WI38 (cell line): Measurements from ENCODE around the gene TFEB.

Experiments used
- H3K4me3 ChIP-seq: 2 replicates; pipeline ENCODE4 v1.5.1; 2011; ENCODE audit warnings: low read depth, mild to moderate bottlenecking, control low read depth, low read length
- TF ChIP-seq, protein P1 (sequence below): IDR thresholded peaks from 2 replicates; pipeline ENCODE4 v1.5.1; 2012; ENCODE audit warnings: low read depth, mild to moderate bottlenecking, control low read depth, low read length

TFEB gene

DNA sequence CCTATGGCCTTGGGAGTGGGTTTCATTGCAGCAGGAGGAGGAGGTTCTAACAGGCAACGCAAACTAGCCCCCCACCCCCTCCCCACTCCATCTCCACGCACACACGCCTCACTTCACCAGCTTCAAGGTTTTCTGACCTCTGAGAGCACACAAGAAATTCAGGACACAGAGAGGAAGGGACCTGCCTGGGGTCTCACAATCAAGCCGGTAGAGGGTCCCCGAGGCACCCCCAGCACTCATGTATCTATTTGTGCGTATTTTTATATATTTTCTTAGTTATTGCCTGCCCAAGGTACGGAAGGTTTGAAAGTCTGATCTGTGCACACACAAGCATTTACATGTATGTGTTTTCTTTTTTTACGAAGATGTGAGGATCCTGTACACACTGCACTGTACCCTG is 80.2 kb downstream of the TFEB start:
- TF ChIP-seq, protein P1, sequence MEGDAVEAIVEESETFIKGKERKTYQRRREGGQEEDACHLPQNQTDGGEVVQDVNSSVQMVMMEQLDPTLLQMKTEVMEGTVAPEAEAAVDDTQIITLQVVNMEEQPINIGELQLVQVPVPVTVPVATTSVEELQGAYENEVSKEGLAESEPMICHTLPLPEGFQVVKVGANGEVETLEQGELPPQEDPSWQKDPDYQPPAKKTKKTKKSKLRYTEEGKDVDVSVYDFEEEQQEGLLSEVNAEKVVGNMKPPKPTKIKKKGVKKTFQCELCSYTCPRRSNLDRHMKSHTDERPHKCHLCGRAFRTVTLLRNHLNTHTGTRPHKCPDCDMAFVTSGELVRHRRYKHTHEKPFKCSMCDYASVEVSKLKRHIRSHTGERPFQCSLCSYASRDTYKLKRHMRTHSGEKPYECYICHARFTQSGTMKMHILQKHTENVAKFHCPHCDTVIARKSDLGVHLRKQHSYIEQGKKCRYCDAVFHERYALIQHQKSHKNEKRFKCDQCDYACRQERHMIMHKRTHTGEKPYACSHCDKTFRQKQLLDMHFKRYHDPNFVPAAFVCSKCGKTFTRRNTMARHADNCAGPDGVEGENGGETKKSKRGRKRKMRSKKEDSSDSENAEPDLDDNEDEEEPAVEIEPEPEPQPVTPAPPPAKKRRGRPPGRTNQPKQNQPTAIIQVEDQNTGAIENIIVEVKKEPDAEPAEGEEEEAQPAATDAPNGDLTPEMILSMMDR = no peak

DNA sequence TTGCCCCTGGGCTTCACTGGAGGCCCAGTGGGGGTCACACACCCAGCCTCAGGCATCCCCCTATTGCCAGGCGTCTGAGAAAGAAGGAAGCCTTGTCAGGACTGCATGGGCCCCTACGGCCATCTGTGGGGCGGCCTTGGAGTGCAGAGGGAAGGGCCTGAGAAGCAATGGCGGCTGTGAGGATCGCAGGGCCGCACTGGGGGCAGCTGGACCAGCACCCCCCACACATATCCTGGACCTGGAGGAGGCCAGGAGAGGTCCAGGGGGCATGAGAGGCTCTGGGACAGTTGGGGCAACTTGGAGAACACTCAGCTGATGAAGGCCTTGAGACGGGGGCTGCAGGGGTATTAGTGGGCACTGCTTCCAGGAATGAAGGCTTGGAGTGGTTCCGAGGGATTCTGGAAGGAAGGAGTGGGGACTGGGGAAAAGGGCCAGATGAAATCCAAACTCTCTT is 80.7 kb downstream of the TFEB start:
- H3K4me3 ChIP-seq = no peak overlapping the region
- TF ChIP-seq, protein P1 = no peak

More for the DNA sequence above, 80.2 kb downstream of the TFEB start:
- no peak overlapping the region for H3K4me3 ChIP-seq

DNA sequence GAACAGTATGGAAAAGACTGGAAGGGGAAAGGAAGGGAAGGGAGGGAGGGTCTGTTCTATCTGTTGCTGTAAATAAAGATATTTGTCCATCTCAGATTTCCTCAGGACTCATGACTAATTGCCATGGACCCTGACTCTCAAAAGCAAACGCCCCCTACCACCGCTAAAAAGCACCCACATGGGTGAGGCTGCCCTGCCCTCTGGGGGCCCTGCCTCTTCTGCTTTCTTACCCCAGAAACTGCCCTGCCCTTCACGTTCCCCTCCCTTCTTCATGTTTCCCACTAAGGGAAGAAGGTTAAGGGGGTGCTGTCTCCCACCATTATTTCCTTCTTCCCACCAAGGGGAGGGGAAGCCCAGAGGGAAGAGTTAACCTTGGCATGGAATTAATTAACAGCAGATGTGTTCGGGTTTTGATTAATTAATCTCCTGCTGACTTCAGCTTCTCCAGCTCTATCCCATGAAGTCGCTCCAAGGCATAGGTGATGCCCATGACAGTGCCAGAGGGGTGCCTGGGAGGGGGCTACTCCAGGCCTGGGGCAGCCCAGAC is 81.2 kb downstream of the TFEB start:
- TF ChIP-seq, protein P1 = no peak

DNA sequence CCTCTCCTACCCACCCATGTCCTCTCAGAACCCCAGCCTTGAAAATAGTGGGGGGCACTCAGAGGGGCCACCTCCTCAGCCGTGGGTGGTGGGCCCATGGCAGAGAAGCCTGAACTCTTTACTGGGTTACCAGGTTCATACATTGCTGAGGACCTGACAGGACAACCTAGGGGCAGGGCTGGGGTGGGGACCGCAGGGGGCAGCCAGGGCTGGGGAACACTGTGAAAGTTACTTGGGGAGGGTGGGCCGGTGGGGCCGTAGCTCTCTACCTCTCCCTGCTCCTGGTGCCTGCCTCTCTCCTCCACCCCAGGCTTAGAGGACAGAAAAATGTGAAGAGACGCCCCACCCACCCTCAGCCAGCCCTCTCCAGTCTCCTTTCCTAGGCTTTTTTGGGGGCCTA is 81.7 kb downstream of the TFEB start:
- TF ChIP-seq, protein P1 = no peak
- no peak overlapping the region for H3K4me3 ChIP-seq

More for the DNA sequence above, 81.2 kb downstream of the TFEB start:
- no peak overlapping the region for H3K4me3 ChIP-seq

DNA sequence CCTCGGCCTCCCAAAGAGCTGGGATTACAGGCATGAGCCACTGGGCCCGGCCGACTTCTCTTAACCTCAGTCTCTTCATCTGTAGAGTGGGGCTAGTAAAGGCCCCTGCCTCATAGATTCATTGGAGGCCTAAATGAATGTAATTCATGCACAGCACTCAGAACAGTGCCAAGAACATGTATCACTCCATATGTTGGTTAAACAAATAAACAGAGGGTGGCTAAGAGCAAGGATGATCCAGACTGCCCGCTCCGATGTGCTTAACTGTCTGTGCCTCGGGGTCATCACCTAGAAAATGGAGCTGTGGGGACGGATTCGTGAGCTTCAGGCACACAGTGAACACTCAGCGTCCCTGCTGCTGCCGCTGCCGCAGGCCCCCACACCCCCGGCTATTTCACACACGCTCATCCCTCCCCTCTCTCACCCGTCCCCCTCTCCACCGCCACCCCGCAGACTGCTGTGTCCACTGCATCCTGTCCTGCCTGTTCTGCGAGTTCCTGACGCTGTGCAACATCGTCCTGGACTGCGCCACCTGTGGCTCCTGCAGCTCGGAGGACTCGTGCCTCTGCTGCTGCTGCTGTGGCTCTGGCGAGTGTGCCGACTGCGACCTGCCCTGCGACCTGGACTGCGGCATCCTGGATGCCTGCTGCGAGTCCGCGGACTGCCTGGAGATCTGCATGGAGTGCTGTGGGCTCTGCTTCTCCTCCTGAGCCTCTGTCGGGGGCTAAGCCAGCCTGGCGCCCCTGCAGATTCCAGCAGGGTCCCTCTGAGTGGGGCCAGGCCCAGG is 82.3 kb downstream of the TFEB start:
- no peak overlapping the region for H3K4me3 ChIP-seq
- TF ChIP-seq, protein P1 = no peak

DNA sequence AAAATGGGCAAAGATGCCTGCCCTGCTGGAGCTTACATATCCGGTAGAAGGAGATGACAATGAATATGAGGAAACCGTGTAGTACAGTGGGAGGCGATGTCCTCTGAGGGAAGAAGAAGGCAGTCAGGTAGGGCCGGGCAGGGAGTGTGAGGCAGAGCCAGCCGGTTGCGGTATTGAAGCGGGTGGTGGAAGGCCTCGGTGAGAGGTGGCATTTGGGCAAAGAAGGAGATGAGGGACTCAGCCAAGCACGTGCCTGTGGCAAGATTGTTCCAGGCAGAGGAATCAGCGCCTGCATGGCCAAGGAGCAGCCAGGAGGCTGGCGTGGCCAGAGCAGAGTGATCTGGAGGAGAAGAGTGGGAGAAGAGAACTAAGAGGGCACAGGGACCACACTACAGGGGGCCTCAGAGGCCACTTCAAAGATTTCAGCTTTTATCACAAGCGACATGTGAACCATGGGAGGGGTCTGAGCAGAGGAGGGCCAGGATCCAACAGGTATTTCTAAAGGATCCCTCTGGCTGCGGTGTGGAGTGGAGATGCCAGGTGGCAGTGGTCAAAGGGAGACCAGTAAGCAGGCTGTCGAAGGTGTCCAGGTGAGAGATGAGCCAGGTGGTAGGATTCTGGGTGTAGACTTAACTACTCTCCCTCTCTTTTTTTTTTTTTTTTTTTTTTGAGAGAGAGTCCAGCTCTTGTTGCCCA is 83.3 kb downstream of the TFEB start:
- H3K4me3 ChIP-seq = no peak overlapping the region
- TF ChIP-seq, protein P1 = no peak
